HG03439 (cell line): Measurements from ENCODE around the gene CAMTA1.

Source experiments
- ATAC-seq: cut with Tn5 transposase; IDR thresholded peaks from one replicate; pipeline ENCODE4 v1.9.1; 2021; ENCODE audit warnings: mild to moderate bottlenecking, moderate library complexity; ENCODE audit not compliant: unreplicated experiment

Gene CAMTA1

DNA sequence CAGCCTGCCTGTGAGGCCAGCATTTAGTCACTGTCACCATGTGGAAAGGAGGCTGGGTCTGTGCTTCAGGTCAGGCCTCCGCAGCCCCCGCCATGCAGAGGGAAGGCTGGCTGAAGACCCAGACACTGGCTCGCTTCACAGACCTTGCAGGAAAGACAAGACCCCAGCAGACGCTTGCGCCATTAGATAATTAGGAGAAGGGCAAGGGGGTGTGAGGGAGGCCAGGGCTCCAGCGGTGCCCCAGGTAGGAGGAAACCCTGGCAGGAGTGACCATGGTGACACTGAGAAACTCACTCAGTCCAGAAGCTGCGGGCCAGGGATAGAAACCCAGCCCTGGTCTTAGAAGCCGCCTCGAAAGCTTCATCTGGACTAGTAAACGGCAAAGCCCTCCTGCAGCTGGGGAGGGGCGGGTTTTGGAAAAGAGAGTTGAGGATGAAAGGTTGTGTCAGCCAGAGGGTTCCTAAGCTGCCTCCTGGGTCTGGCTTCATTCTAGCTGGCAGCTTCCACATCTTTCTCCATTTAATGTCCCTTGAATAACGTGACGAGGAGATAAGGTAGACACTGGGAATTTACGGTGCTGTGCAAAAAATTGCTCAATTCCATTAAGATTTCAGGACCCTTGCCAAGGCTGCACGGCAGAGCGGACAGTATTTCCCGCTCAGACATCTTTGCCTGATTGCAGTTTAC is 691.8 kb downstream of the CAMTA1 start:
- no peak for ATAC-seq

DNA sequence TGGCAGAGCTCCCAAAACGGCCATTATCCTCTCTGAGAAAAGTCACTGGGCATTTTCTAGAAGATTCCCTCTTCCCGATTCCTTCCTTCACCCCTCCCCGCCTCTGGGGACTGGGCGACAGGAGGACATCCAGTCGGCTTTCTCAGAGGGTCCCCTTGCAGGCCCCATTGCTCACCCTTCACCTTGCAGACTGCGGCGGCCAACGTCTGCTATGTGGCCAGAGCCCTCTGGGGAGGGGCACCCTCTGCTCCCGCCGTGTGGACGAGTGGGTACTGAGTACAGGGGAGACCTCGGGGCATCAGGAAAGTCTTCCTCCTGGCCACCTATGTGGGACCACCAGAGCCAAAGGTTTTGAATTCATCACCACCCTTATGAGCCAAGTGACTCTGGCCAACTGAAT is 692.3 kb downstream of the CAMTA1 start:
- no peak for ATAC-seq

DNA sequence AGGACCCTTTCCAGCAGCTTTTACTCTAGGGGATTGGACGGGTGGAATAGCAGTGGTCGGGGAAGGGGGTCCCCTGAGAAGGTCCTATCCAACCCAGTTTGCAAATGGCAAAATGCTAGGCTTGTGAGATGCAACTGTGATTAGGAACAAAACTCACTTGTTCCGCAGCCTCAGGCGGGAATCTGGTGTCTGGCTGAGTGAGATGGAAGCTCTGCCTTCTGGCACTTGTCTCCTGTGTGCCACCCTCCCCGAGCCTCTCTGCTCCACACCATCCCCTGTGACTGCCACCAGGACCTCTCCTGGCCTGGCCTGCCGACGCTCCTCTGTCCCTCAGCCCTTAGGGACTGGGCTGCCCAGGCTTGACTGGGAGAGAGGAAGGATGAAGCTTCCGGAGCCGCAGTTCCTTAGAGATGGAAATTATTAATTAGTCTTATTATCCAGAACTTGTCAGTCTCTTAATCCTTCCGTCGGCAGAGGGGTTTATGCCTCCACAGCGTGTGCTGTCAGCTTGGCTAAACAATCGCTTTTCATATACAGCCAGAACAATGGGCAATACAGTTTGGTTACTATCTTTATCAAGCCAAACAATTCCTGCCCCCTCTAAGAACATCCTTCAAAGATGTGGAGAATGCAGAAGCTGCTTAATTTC is 693.0 kb downstream of the CAMTA1 start:
- ATAC-seq = no peak

DNA sequence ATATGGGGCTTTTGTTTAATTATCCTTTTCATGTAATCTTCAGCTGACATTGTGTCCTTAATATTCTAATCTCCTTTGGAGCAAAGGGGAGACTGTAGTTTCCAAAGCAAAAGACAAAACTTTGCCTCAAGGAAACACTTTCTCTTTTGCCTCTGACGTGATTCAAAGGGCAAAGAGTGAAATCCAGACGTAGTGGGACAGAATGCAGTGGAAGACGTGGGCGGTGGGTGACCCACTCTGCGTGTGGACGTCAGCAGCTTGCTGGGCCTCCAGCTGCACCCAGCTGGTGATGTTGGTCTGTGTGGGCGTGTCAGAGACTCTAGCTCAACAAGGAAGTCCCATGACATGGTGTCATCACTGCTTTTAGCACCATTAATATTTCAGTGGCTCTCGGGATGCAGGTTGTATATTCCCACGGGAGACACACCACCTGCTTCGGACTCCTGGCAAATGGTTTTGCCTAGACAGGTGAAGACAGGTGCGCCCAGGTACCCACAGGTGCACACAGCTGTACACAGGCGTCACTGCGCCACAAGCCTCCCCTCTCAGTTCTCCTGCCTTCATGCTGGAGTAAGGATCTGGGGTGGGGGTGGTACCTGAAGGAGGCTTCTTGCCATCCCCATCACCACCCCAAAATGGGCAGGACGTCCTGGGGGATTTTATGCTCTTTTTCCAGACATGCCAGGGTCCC is 693.7 kb downstream of the CAMTA1 start:
- no peak for ATAC-seq

DNA sequence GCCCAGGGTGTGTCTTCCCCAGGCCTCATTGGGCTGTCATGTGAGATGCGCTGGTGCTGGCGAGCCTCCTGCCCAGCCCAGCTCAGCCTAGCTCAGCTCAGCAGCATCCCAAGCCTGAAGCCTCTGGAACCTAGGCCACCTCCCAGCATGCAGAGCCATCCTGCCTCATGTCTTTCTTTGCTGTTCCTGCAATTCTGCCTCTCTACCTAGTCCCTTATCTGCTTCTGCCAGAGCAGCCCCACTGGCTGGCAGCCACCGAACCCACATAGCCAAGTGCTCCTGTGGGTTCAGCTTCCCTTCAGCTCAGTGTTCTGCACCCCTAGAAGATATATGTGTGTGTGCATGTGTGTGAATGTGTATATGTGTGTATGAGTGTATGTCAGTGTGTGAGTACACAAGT is 694.3 kb downstream of the CAMTA1 start:
- ATAC-seq = no peak

DNA sequence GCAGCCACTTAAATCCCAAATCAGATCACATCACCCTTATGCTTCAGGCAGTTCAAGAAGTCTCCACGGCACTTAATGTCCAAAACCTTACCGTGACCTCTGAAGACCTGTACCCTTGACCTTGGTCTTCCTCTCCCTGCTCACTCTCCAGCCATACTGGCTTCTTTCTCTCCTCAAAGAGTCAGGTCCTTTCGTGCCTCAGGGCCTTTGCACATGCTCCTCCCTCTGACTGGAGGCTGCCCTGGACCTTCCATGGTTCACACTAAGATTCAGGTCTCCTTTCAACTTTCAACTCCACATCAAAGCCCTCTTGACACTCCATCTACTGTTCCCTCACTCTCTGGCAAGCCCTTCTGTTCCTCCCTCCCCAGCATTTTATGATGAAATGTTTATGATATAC is 695.9 kb downstream of the CAMTA1 start:
- ATAC-seq = no peak

DNA sequence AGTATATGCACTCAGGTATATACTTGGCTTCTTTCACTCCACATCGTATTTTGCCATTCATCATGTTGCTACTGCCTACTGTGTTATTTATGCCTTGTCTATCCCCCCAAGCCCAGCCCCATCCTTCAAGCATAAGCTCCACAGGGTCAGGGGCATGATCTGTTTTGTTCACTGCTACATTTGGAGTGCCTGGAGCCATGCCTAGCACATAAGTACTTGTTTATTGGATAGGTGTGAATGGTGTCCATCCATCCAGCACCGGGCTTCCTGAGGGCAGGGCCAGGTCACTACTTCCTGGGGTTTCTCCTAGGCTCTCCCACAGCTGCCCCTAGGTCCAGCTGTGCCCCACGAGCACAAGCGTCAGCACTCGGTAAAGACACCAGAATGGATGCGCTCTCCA is 696.8 kb downstream of the CAMTA1 start:
- ATAC-seq = no peak

DNA sequence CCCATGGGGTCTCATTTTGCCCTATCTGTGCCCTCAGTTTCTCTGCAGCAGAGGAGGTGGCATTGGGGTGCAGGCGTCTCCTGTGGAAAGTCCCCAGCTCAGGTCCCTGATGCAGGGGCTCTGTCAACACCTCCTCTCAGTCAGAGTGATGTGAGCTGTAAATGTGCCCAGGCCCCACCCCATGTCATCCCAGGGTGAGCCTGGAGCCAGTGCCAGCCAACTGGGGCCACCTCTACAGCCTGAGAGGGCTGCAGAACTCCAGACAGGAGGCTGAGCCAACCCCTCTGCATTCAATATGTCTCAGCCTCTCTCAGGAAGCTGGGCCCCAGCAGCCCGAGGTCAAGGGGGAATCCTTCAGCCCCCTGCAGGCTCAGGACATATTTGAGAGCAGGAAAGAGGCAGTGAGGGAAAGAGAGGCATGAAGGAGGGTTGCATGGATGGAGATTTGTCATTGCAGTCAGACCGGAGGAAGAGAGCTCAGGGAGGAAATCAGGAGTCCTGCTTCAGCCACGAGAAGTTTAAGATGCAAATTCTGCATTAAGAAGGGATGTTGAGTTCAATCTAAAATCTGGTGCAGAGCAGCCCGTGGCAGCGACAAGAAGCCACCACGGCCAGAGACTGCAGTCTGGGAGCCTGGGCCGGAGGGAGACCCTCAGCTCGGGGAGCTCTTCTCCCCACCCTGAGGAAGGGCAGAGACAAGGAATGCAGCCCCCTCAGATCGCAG is 697.7 kb downstream of the CAMTA1 start:
- no peak for ATAC-seq

DNA sequence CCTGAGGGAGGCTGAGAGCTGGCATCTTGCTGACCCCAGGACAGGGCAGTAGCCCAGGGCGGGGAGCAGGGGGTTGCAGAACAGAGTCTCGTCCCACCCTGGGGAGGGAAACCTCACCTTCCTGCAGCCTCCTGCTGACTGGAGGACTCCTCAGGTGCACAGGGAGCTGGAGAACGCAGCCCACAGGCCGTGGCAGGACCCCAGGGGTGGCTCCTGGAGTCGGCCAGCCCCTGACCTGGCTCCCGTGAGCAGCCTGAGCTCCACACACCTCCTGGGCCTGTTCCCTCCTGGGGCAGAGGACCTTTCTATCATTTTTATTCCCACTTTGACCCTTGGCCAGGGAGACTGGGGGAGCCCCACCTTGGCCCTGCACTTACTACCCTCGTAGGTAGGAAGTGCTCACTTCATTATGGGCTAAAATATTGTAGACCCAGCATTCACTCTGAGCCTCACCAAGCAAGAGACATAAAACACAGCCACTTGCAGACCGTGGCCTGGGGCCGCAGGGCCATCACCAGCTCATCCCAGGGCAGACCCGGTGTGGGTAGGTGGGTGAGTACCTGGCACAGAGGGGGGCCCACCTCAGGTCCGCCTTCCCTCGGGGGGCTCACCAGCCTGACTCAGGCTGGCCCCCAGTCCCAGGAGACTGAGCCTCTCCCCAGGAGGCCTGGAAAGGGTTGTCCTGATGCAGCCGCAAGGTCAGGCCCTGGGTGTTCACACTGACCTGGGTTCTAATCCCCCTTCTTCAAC is 698.6 kb downstream of the CAMTA1 start:
- no peak for ATAC-seq

DNA sequence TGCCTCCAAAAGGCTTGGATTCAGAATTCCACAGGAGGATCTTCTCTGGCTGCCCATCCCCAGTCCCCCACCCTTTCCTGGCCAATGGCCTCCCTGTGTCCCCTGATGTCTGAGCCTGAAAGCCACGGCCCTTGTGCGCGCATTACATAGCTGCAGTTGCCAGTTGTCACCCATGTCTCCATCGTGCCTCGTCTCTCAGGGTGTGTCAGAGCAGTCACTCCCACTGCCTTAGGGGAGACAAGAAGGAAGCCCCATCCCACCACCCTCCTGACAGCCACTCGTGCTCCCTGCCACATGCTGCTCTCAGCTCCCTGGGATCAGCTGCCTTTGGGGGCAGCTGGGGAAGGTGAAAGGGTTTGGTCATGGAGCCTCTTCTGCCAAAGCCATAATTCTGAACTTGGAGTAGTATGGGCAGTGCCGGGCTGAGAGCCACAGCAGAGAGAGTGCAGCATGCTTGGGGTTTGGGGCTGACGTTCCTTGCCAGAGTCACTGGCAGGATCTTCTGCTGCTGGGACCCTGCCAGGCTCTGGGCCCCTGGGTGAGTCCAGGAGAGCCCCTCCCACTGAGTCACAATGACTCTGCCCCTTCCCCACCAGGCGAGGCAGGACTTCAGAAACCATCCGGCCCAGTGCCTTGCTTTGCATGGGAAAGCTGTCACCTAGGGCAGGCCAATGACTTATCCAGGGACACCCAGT is 700.0 kb downstream of the CAMTA1 start:
- ATAC-seq = no peak

DNA sequence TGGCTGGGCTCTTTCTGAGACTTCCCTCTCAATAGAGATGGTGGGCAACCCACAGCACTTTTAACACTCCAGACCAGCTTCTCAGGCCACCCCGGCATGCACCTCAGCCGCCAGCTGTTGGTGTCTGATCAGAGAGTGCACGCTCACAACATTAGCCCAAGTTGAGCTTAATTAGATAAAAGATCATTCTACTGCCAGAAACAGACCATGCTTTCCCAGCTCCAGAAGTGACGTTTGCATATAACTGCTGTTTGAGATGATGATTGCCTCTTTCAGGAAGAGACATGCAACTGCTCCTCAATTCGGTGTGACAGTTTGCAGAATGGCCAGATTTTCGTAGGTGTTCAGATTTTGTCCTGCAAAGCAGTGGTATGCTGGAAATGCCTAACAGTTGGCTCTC is 700.6 kb downstream of the CAMTA1 start:
- ATAC-seq = no peak

DNA sequence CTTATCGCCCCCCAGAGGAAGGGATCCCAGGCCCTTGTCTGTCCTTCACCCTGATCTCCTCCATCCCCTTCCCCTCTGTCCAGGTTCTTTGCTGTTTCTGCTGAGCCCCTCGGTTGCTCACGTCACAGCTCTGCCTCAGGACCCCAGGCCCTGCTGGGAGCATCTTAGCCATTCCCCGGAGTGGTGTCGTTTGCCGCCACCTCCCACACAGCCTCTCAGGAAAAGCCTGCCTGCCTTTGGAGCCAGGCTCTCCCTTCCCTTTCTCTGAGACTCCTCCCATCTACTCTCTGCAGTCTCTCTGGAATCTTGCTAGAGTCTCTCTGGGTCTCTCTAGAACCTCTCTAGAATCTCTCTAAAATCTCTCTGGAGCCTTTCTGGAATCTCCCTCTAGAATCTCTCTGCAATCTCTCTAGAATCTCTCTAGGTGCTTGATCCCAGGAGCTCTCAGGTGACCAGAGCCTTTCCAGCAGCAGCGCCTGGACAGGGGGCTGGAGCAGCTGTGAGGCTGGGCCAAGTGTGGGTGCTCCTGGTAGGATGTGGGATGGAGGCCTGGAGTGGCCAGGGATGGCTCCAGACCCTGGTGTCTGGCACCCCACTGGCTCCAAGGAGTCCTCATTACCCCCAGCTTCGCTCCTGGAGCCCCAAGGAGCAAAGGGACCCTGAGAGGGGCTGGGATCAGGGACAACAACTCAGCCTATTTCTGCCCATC is 702.7 kb downstream of the CAMTA1 start:
- no peak for ATAC-seq

DNA sequence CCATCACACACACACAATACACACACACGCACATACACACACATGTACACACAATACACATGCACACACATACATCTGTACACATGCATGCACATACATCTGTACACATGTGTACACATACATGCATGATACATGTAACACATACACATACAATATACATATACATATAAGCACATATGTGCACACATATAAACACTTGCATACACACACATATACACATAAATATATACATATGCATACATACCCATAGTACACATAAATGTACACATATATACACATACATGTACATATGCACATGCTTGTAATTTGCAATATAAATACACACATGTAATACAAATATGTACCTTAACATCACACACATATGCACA is 703.2 kb downstream of the CAMTA1 start:
- ATAC-seq = no peak

DNA sequence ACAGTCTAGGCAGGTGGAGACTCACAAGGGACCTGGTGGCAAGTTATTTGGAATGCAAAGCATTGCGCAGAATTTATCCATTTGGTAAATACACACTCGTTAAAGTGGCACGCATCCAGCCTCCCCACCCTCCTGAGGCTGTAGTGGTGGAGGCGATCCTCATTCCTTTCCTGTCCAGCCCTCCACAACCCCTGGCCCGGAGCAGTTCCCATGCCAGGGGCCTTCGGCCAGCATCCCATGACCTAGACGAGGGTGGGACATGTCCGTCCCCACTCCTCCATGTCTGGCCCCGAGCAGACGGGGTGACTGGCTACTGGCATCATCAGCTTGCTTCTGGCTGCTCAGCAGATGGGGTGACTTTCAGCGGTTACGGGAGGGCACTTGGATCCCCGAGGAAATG is 704.3 kb downstream of the CAMTA1 start:
- ATAC-seq = no peak

DNA sequence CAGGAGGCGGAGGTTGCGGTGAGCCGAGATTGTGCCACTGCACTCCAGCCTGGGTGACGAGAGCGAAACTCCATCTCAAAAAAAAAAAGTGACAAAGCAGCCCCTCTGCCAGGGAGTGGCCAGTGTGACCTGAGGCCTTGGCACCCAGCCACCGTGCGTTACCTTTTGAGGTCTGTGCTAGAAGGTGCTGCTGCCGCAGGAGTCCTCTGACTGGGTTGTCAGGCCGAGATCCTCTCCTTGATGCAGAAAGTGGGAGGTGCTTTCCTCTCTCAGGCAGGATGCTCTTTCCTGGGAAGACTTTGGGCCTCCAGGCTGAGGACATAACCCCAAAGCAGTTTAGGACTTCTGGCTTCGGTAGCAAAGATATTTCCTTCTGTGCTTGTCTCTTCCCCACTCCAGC is 705.3 kb downstream of the CAMTA1 start:
- ATAC-seq = no peak

DNA sequence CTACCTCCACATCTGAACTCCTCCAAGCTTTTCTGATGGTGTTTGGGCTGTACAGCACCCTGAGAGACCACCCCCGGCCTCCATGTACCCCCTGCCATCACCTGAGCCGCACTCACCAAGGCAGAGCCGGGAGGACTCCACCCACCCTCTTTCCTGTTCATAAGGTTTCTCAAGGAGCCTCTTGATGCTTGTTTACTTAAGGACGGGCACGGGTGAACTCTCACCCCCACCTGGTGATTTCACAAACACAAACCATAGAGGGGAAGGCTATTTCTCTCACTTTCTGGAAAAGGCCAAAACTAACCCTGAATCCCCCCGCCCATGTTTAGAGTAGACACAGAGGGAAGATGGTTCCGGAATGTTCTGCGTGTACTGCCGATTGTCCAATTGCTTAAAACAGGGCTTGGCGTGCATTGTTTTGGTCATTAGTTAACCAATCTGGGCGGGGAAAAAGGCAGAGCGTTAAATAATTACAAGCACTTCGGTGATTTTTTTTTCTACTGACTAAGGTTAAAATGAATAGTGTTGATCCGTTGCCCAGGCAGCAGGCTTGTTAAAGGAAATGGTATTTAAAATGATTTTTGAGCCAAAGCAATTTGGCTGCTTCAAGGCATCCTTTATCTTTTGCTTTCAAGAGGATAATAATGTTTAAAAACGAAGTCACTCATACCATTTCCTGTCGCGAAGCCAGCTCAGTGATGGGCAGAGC is 706.0 kb downstream of the CAMTA1 start:
- ATAC-seq = no peak

DNA sequence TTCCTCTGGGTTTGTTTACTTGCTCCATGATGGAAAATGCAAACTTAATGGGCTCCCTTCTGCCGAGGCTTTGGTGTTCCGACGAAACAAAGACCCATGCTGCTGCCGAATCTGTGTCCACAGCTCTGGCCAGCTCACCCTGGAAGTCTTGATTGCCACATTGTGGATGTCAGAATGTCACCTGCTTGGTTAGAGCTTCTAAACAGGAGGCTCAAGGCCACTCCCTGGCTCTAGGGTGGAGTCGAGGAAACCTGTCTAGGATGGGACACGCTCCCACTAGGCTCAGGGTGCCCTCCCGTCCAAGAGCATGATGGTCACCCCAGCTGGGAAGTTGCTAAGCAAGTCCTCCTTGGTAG is 706.5 kb downstream of the CAMTA1 start:
- ATAC-seq = no peak

DNA sequence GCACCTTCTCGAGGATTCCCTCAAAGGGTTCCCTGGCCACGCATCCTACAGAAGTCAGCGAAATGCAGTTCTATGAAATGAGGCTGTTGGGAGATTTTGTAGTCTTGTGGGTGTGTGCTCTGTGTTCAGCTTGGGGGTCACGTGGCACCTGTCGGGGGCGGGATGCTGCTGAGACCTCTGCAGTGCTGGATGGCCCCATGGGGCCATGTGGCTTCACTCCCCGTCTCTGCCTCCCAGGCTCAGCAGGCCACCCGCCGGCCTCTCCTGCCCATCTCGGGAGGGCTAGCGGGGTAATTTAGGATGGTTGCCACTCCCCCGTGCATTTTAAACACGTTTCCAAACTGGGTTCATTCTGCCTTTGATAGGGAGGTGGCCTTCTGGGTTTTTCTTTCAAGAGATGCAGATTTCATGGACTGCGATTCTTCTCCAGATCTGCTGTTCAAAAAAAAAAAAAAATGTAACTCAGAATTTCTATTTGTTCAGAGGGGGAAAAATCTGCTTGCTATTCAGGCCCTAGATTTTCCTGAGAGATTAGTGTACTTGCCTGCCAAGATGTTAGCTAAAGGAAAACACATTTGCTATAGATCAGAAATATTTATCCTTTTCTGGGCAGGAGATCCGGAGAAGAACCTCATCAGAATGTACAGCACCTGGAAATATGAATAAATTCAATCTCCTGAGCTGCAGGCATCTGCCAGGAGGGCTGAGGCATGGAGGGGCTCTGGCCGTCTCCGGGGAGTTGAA is 708.6 kb downstream of the CAMTA1 start:
- no peak for ATAC-seq

DNA sequence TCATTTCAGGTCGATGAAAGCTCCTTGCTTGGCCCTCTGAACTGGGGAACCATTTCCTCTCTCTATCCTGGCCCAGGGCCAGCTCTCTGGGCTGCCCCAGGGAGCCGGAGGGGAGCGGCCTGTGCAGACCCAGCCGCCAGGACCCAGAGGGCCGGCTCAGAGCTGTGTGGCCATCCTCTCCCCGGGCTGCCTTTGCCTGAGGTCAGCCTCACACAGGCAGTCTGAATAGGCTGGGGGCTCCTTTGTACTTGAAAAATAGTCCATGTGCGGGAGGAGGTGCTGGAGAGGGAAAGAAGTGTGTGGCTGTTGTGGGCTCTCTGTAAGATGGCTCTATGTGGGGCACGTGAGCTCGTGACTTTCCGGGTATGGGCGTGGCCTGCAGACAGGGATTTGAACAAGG is 710.7 kb downstream of the CAMTA1 start:
- no peak for ATAC-seq
